ENCODE data around the gene GNAS.

DNA sequence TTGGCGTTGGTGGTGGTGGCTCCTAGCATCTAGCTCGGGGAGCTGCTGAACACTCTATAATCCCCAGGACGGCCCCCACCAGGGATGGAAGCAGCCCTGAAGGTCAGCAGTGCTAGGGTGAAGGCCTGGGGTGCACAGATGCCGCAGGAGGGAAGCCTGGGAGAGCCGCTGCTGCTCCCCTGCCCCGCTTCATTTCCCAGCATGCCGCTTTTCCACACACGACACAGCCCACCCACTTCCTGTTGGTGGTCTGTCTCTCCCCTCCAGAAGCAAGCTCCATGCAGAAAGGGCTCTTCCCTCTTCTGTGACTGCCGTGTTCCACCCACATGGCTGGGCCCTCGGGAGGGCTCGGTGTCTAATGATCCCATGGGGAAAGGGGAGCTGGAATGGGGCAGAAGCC lies 37.1 kb upstream of the GNAS start:
- no peak for TF ChIP-seq POLR2A (IDR thresholded peaks at IDR 0.05)
- TF ChIP-seq, protein P1, sequence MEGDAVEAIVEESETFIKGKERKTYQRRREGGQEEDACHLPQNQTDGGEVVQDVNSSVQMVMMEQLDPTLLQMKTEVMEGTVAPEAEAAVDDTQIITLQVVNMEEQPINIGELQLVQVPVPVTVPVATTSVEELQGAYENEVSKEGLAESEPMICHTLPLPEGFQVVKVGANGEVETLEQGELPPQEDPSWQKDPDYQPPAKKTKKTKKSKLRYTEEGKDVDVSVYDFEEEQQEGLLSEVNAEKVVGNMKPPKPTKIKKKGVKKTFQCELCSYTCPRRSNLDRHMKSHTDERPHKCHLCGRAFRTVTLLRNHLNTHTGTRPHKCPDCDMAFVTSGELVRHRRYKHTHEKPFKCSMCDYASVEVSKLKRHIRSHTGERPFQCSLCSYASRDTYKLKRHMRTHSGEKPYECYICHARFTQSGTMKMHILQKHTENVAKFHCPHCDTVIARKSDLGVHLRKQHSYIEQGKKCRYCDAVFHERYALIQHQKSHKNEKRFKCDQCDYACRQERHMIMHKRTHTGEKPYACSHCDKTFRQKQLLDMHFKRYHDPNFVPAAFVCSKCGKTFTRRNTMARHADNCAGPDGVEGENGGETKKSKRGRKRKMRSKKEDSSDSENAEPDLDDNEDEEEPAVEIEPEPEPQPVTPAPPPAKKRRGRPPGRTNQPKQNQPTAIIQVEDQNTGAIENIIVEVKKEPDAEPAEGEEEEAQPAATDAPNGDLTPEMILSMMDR (IDR thresholded peaks at IDR 0.05): no peak
